GM12801 (cell line): ENCODE data around the gene KCNT2.

Experiments used
- CTCF ChIP-seq: IDR thresholded peaks from one replicate; pipeline ENCODE4 v1.5.1; 2011; ENCODE audit warnings: control low read depth; ENCODE audit not compliant: insufficient read length; ENCODE audit errors: extremely low read depth

The KCNT2 gene

GRCh38 chr1:196590012-196590708 is 18.1 kb downstream of the KCNT2 start:
- no peak for TF ChIP-seq CTCF

- no peak for TF ChIP-seq CTCF
Measured at GRCh38 chr1:196584696-196585095, 23.5 kb downstream of the KCNT2 start.

- TF ChIP-seq CTCF = no peak
Measured at GRCh38 chr1:196577386-196577785, 30.9 kb downstream of the KCNT2 start.

GRCh38 chr1:196573226-196573625 is 35.0 kb downstream of the KCNT2 start:
- TF ChIP-seq CTCF = no peak

- no peak for TF ChIP-seq CTCF
Measured at GRCh38 chr1:196567238-196567637, 41.0 kb downstream of the KCNT2 start.

- no peak for TF ChIP-seq CTCF
Measured at GRCh38 chr1:196563768-196564167, 44.5 kb downstream of the KCNT2 start.

- no peak for TF ChIP-seq CTCF
Measured at GRCh38 chr1:196559314-196559713, 48.9 kb downstream of the KCNT2 start.
